C4-2B (cell line): Measurements from ENCODE around the gene ALDH7A1.

Source experiments
- ZFX ChIP-seq: fragments of 450-650 bp; IDR thresholded peaks from 2 replicates; pipeline ENCODE4 v1.6.1; 2017
- TF ChIP-seq, protein P1 (sequence below): fragments of 450-650 bp; conservative IDR thresholded peaks from 2 replicates; pipeline ENCODE4 v1.5.1; 2017; ENCODE audit warnings: mild to moderate bottlenecking

DNA sequence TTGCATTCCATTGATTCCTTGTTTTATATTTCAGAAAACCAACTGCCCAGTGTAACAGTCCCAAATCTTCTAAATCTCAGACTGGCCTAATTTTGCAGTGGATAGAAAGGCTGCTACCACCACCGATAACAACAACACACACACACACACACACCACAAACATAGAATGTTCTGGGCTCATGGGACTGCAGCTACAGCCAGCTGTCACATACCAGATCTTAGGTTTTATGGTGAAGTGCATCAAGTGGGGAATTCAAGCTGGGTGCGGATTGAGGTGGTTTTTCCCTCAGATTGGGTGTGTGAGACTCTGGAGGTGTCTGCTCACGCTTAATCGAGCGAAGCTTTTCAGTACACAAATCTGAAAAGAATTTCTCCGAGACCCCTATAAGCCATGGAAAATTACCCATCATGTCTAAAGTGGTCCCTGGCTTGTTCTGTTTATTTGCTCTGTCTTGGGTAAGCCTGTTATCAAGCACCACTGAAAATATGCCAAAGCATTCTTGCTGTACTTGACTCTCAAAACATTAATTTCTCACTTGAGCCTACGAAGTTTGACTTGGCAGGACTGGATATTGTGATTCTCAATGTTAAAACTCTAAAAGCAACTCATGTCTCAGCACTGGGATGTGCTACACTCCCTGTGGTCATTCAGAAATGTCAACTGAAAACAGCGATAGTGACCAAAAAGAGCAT is 71.1 kb downstream of the ALDH7A1 start:
- TF ChIP-seq, protein P1, sequence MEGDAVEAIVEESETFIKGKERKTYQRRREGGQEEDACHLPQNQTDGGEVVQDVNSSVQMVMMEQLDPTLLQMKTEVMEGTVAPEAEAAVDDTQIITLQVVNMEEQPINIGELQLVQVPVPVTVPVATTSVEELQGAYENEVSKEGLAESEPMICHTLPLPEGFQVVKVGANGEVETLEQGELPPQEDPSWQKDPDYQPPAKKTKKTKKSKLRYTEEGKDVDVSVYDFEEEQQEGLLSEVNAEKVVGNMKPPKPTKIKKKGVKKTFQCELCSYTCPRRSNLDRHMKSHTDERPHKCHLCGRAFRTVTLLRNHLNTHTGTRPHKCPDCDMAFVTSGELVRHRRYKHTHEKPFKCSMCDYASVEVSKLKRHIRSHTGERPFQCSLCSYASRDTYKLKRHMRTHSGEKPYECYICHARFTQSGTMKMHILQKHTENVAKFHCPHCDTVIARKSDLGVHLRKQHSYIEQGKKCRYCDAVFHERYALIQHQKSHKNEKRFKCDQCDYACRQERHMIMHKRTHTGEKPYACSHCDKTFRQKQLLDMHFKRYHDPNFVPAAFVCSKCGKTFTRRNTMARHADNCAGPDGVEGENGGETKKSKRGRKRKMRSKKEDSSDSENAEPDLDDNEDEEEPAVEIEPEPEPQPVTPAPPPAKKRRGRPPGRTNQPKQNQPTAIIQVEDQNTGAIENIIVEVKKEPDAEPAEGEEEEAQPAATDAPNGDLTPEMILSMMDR, result no peak
- TF ChIP-seq ZFX, result no peak
